Left ventricle myocardium inferior (tissue), 1 donor: Measurements from ENCODE around the gene ZNF654. TPM values are rescaled to one million over a fixed set of nuclear protein-coding genes. Genes with fewer than 3 reads are reported as not detected.

ENCODE experiments used
- DNase-seq: peaks from one replicate; pipeline ENCODE4 v3.0.0-alpha.2; 2020
- H3K27ac ChIP-seq: fragments of 200-600 bp; replicated peaks from 2 replicates; pipeline ENCODE4 v1.8.0; 2021
- H3K27me3 ChIP-seq: fragments of 200-600 bp; 2 replicates; pipeline ENCODE4 v1.8.0; 2021; ENCODE audit warnings: low read depth
- H3K36me3 ChIP-seq: fragments of 200-600 bp; 2 replicates; pipeline ENCODE4 v1.8.0; 2021
- H3K4me1 ChIP-seq: fragments of 200-600 bp; 2 replicates; pipeline ENCODE4 v1.8.0; 2021
- H3K4me3 ChIP-seq: fragments of 200-600 bp; 2 replicates; pipeline ENCODE4 v1.8.0; 2021; ENCODE audit warnings: mild to moderate bottlenecking, moderate library complexity
- H3K9me3 ChIP-seq: fragments of 200-600 bp; replicated peaks from 2 replicates; pipeline ENCODE4 v1.8.0; 2021
- intact Hi-C: fragments of 100-400 bp; cut with micrococcal nuclease; formaldehyde crosslinking; loops from one replicate; pipeline ENCODE4 v1.11.0; 2022
- total RNA-seq: library from RNA; stranded (reverse); fragmentation: NEBNext Ultra II Directional; extraction: Animal tissue kit (Norgen Biotek cat#: 25700); gene quantifications from one replicate; pipeline ENCODE4 v1.2.1, GENCODE V29; 2021
- TF ChIP-seq, protein P1 (sequence below): fragments of 200-600 bp; IDR thresholded peaks from 2 replicates; pipeline ENCODE4 v1.8.0; 2021; ENCODE audit warnings: antibody characterized with exemption, mild to moderate bottlenecking, borderline replicate concordance
- donor health status: DM: no; HTN: yes; CAD: no; lungs with severe emphysema.

The ZNF654 gene
- total RNA-seq, 1 donor from 2014 or later, result 9.9 TPM

DNA sequence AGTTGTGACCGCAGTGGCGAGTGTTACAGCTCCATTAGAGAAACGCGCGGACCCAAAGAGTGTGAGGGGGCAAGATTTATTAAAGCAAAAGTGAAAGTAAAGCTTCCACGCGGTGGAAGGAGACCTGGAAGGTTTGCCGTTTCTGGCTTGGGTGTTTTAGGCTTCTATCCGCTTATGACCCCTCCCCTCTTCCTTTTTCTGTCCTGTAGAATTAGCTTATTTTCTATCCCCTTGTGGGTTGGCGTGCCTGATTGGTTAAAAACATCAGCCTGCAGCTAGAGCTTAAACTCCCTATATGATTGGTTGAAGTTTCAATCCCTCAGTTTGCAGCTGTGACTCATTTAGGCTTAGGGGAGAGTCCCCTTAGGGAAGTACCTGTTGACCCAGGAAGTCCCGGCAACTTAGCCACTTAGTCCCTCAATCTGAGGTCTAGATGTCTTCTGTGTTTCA lies 130.3 kb downstream of the ZNF654 start:
- intact Hi-C loops, result no loop called here
- no peak for DNase-seq
- Histone ChIP-seq H3K4me1 (no peaks in the 10 kb centered on the region), H3K27ac (no peak overlapping the region), H3K27me3 (no peaks in the 10 kb centered on the region), H3K36me3 (no peaks in the 10 kb centered on the region), H3K9me3 (peaks cover 18% of the 10 kb centered on the region), H3K4me3 (no peak overlapping the region)
- TF ChIP-seq, protein P1, sequence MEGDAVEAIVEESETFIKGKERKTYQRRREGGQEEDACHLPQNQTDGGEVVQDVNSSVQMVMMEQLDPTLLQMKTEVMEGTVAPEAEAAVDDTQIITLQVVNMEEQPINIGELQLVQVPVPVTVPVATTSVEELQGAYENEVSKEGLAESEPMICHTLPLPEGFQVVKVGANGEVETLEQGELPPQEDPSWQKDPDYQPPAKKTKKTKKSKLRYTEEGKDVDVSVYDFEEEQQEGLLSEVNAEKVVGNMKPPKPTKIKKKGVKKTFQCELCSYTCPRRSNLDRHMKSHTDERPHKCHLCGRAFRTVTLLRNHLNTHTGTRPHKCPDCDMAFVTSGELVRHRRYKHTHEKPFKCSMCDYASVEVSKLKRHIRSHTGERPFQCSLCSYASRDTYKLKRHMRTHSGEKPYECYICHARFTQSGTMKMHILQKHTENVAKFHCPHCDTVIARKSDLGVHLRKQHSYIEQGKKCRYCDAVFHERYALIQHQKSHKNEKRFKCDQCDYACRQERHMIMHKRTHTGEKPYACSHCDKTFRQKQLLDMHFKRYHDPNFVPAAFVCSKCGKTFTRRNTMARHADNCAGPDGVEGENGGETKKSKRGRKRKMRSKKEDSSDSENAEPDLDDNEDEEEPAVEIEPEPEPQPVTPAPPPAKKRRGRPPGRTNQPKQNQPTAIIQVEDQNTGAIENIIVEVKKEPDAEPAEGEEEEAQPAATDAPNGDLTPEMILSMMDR, result no peak

DNA sequence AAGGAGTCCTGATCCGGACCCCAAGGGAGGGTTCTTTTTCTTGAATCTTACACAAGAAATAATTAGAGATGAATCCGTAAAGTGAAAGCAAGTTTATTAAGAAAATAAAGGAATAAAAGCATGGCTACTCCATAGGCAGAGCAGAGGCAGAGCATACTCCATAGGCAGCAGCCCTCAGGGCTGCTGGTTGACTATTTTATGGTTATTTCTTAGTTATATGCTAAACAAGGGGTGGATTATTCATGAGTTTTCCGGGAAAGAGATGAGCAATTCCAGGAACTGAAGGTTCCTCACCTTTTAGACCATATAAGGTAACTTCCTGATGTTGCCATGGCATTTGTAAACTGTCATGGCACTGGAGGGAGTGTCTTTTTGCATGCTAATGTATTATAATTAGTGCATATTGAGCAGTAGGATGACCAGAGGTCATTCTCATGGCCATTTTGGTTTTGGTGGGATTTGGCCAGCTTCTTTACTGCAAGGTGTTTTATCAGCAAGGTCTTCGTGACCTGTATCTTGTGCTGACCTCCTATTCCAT lies 132.9 kb downstream of the ZNF654 start:
- no peak for DNase-seq
- H3K4me3 ChIP-seq, result no peak overlapping the region
- intact Hi-C loops, result no loop called here
- H3K4me1 ChIP-seq, result no peaks in the 10 kb centered on the region
- H3K9me3 ChIP-seq, result peaks cover 5% of the 10 kb centered on the region
- no peaks in the 10 kb centered on the region for H3K36me3 ChIP-seq
- H3K27ac ChIP-seq, result no peak overlapping the region
- no peaks in the 10 kb centered on the region for H3K27me3 ChIP-seq
- TF ChIP-seq, protein P1, result no peak

DNA sequence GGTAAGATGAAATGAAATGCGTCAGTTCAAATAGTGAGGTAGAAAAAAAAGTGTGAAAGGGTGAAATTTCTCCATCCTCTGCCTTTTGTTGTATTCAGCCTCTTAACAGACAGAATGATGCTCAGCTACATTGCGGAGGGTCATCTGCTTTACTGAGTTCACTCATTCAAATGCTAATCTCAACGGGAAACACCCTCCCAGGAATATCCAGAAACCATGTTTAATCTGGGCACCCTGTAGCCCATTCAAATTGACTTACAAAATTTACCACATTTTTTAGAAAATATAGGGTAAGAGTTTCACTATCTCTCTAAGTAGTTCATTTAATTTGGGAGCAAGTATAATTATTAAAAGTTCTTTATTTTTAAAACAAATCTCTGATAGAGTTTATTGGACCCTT lies 133.6 kb downstream of the ZNF654 start:
- intact Hi-C loops, result no loop called here
- no peaks in the 10 kb centered on the region for H3K36me3 ChIP-seq
- H3K4me3 ChIP-seq, result no peak overlapping the region
- H3K27me3 ChIP-seq, result no peaks in the 10 kb centered on the region
- DNase-seq, result no peak
- TF ChIP-seq, protein P1, result no peak
- H3K9me3 ChIP-seq, result no peaks in the 10 kb centered on the region
- no peaks in the 10 kb centered on the region for H3K4me1 ChIP-seq
- H3K27ac ChIP-seq, result no peak overlapping the region

Other genes with a start within 250 kb of the ZNF654 start
- gene CGGBP1, start 250 bp upstream of the ZNF654 start, total RNA-seq, result 48.5 TPM
- gene C3orf38, start 90.7 kb downstream of the ZNF654 start, total RNA-seq, result 12.6 TPM